CD14-positive monocyte (primary cell): ENCODE results near the gene AVP. TPM values are rescaled to one million over a fixed set of nuclear protein-coding genes. Genes with fewer than 3 reads are reported as not detected.

ENCODE experiments used
- DNase-seq, 3 donors: peaks; one replicate each; pipeline ENCODE4 v3.0.0-alpha.2; 2011 to 2022
- H2AFZ ChIP-seq: 2 replicates; pipeline ENCODE4 v1.6.0; 2012; ENCODE audit warnings: mild to moderate bottlenecking, low read depth, low read length, inconsistent platforms; ENCODE audit not compliant: insufficient read depth, poor library complexity, severe bottlenecking
- H3K27ac ChIP-seq, 2 donors: 1 replicate in 1 of 2; 2 replicates in 1 of 2; pipeline ENCODE4 v1.5.1; 2012 to 2013; ENCODE audit warnings: low read length in 2 of 2, control low read depth in 1 of 2, inconsistent platforms in 1 of 2, low read depth in 1 of 2, mild to moderate bottlenecking in 1 of 2
- H3K27me3 ChIP-seq, 2 donors: one replicate each; pipeline versions ENCODE4 v1.6.0 to v1.6.1; 2011 to 2013; ENCODE audit warnings: low read length in 2 of 2; ENCODE audit not compliant: control insufficient read depth in 2 of 2, insufficient read depth in 2 of 2
- H3K36me3 ChIP-seq, 2 donors: replicated peaks in 1 of 2; 1 replicate in 1 of 2; 2 replicates in 1 of 2; pipeline versions ENCODE4 v1.5.1 to v1.6.1; 2012 to 2013; ENCODE audit warnings: low read length in 2 of 2, control low read depth in 1 of 2, inconsistent platforms in 1 of 2, mild to moderate bottlenecking in 1 of 2; ENCODE audit not compliant: insufficient read depth in 2 of 2, control insufficient read depth in 1 of 2
- H3K4me1 ChIP-seq, 2 donors: 1 replicate in 1 of 2; 2 replicates in 1 of 2; pipeline versions ENCODE4 v1.5.1 to v1.6.1; 2012 to 2013; ENCODE audit warnings: low read length in 2 of 2, control low read depth in 1 of 2, inconsistent platforms in 1 of 2, mild to moderate bottlenecking in 1 of 2, moderate library complexity in 1 of 2; ENCODE audit not compliant: insufficient read depth in 2 of 2, control insufficient read depth in 1 of 2
- H3K4me2 ChIP-seq: replicated peaks from 2 replicates; pipeline ENCODE3; 2012; ENCODE audit warnings: low read length, moderate library complexity, mild to moderate bottlenecking; ENCODE audit not compliant: poor library complexity, severe bottlenecking; ENCODE audit errors: extremely low read depth
- H3K4me3 ChIP-seq, 3 experiments: fragments of 200-600 bp in 1 of 3; sonication (generic) in 1 of 3; replicated peaks in 1 of 3; 1 replicate in 2 of 3; 2 replicates in 1 of 3; pipeline ENCODE4 v1.5.1; 2011 to 2013; ENCODE audit warnings: low read length in 3 of 3, mild to moderate bottlenecking in 3 of 3, control low read depth in 2 of 3, low read depth in 2 of 3, inconsistent platforms in 1 of 3, moderate library complexity in 1 of 3
- H3K79me2 ChIP-seq: 2 replicates; pipeline ENCODE4 v1.6.0; 2012; ENCODE audit warnings: mild to moderate bottlenecking, control low read depth, inconsistent platforms, low read length, moderate library complexity; ENCODE audit not compliant: insufficient read depth
- H3K9ac ChIP-seq: 2 replicates; pipeline ENCODE4 v1.6.0; 2017; ENCODE audit warnings: low read length, mild to moderate bottlenecking; ENCODE audit not compliant: insufficient read depth, poor library complexity, severe bottlenecking
- H3K9me3 ChIP-seq, 2 donors: replicated peaks in 1 of 2; 1 replicate in 1 of 2; 2 replicates in 1 of 2; pipeline versions ENCODE4 v1.5.1 to v1.6.1; 2012 to 2013; ENCODE audit warnings: low read length in 2 of 2, control low read depth in 1 of 2; ENCODE audit not compliant: control insufficient read depth in 1 of 2, insufficient read depth in 1 of 2
- H4K20me1 ChIP-seq: 2 replicates; pipeline ENCODE4 v1.6.0; 2012; ENCODE audit warnings: mild to moderate bottlenecking, low read length, control low read depth, moderate library complexity; ENCODE audit not compliant: insufficient read depth
- H3K27ac Mint-ChIP-seq, 7 donors: one replicate each; pipeline ENCODE4 v1.8.0; 2020; ENCODE audit warnings: mild to moderate bottlenecking in 7 of 7, mixed read lengths in 7 of 7, moderate library complexity in 6 of 7, inconsistent platforms in 2 of 7
- H3K27me3 Mint-ChIP-seq, 3 donors: one replicate each; pipeline ENCODE4 v1.8.0; 2021 to 2022; ENCODE audit warnings: low read depth in 3 of 3, mild to moderate bottlenecking in 3 of 3, mixed read lengths in 3 of 3, moderate library complexity in 3 of 3, inconsistent platforms in 1 of 3
- H3K36me3 Mint-ChIP-seq, 2 donors: one replicate each; pipeline ENCODE4 v1.8.0; 2020; ENCODE audit warnings: mixed read lengths in 2 of 2, inconsistent platforms in 1 of 2, mild to moderate bottlenecking in 1 of 2
- H3K4me1 Mint-ChIP-seq: one replicate; pipeline ENCODE4 v1.8.0; 2020; ENCODE audit warnings: mild to moderate bottlenecking, mixed read lengths
- H3K4me3 Mint-ChIP-seq, 2 donors: one replicate each; pipeline ENCODE4 v1.8.0; 2020; ENCODE audit warnings: mild to moderate bottlenecking in 2 of 2, mixed read lengths in 2 of 2, moderate library complexity in 1 of 2
- H3K9me3 Mint-ChIP-seq, 7 donors: one replicate each; pipeline ENCODE4 v1.8.0; 2020 to 2022; ENCODE audit warnings: mixed read lengths in 7 of 7, mild to moderate bottlenecking in 6 of 7, moderate library complexity in 6 of 7, inconsistent platforms in 2 of 7
- WGBS: methylation state at CpG from one replicate; pipeline ENCODE4 v1.1.5; 2013; ENCODE audit warnings: missing lambda C conversion rate; ENCODE audit not compliant: insufficient coverage; 5-methylcytosine and 5-hydroxymethylcytosine counted together
- intact Hi-C, 2 donors: fragments of 100-400 bp; cut with micrococcal nuclease; formaldehyde crosslinking; loops; one replicate each; pipeline versions ENCODE4 v1.15.0 to v1.15.1; 2023
- polyA plus RNA-seq, 3 donors: library from polyadenylated mRNA; depleted of rRNA in 1 of 3; unstranded in 2 of 3; stranded (reverse) in 1 of 3; fragments of 300-500 nt in 2 of 3; fragments of >200 nt in 1 of 3; fragmentation: Illumina TruSeq in 2 of 3; gene quantifications; 1 replicate in 2 of 3; 2 replicates in 1 of 3; pipeline ENCODE4 v1.2.3, GENCODE V29; 2012 to 2021
- TF ChIP-seq, protein P1 (sequence below): fragments of 200-600 bp; IDR thresholded peaks from one replicate; pipeline ENCODE4 v1.8.0; 2022; ENCODE audit warnings: antibody characterized with exemption, mild to moderate bottlenecking

Gene AVP
- polyA plus RNA-seq, 3 donors, result not detected

- H3K9me3 ChIP-seq, result no peaks in the 10 kb centered on the region
- no peaks in the 10 kb centered on the region for H4K20me1 ChIP-seq
- H3K27me3 ChIP-seq, result no peaks in the 10 kb centered on the region
- no peak overlapping the region for H3K9ac ChIP-seq
- intact Hi-C loops, result no loop called here
- H3K4me2 ChIP-seq, result no peak overlapping the region
- H3K4me3 Mint-ChIP-seq, result no peak overlapping the region
- H3K36me3 ChIP-seq, result peaks cover 58 to 95% of the 10 kb centered on the region in 2 donors
- no peak overlapping the region for H3K4me3 ChIP-seq
- DNase-seq, result no peak
- H3K4me1 Mint-ChIP-seq, result no peaks in the 10 kb centered on the region
- H3K4me1 ChIP-seq, result no peaks in the 10 kb centered on the region
- no peaks in the 10 kb centered on the region for H3K79me2 ChIP-seq
- TF ChIP-seq, protein P1, sequence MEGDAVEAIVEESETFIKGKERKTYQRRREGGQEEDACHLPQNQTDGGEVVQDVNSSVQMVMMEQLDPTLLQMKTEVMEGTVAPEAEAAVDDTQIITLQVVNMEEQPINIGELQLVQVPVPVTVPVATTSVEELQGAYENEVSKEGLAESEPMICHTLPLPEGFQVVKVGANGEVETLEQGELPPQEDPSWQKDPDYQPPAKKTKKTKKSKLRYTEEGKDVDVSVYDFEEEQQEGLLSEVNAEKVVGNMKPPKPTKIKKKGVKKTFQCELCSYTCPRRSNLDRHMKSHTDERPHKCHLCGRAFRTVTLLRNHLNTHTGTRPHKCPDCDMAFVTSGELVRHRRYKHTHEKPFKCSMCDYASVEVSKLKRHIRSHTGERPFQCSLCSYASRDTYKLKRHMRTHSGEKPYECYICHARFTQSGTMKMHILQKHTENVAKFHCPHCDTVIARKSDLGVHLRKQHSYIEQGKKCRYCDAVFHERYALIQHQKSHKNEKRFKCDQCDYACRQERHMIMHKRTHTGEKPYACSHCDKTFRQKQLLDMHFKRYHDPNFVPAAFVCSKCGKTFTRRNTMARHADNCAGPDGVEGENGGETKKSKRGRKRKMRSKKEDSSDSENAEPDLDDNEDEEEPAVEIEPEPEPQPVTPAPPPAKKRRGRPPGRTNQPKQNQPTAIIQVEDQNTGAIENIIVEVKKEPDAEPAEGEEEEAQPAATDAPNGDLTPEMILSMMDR, result no peak
- WGBS, result 100% methylated on average over 6 of the region's 8 CpGs
- H2AFZ ChIP-seq, result no peak overlapping the region
- H3K36me3 Mint-ChIP-seq, result peaks cover 0 to 66% of the 10 kb centered on the region in 2 donors
- H3K27me3 Mint-ChIP-seq, result no peaks in the 10 kb centered on the region
- H3K27ac Mint-ChIP-seq, result no peak overlapping the region
- H3K9me3 Mint-ChIP-seq, result no peaks in the 10 kb centered on the region
- no peak overlapping the region for H3K27ac ChIP-seq
These were observed 51.9 kb downstream of the AVP start for GRCh38 chr20:3032624-3033023.

Other genes starting within 250 kb of the AVP start
- gene PCED1A, start 244.1 kb downstream of the AVP start, polyA plus RNA-seq, result 10 to 100 TPM in 2 of 3 donors, 1 to 10 TPM in 1; 9.1 to 85.2 (median 10.2) TPM
- 10 to 100 TPM; 33.3 to 87.0 (median 34.5) TPM for gene VPS16, start 244.0 kb downstream of the AVP start, polyA plus RNA-seq
- gene PTPRA, start 211.2 kb downstream of the AVP start, polyA plus RNA-seq, result 10 to 100 TPM; 13.0 to 41.9 (median 13.1) TPM
- gene GNRH2, start 41.1 kb downstream of the AVP start, polyA plus RNA-seq, result not detected
- gene MRPS26, start 38.7 kb downstream of the AVP start, polyA plus RNA-seq, result 10 to 100 TPM; 19.4 to 36.6 (median 29.8) TPM
- not detected for gene OXT, start 13.1 kb downstream of the AVP start, polyA plus RNA-seq
- gene FASTKD5, start 75.1 kb upstream of the AVP start, polyA plus RNA-seq, result 10 to 100 TPM; 12.5 to 17.8 (median 13.7) TPM
- 1 to 10 TPM; 2.3 to 4.7 (median 4.2) TPM for gene UBOX5, start 75.1 kb upstream of the AVP start, polyA plus RNA-seq
- gene LZTS3, start 88.8 kb upstream of the AVP start, polyA plus RNA-seq, result under 1 TPM in 2 of 3 donors, not detected in 1; 0.05 to 0.45 TPM
- gene DDRGK1, start 120.0 kb upstream of the AVP start, polyA plus RNA-seq, result 10 to 100 TPM; 39.9 to 42.7 (median 42.6) TPM
- 10 to 100 TPM; 39.5 to 62.8 (median 57.0) TPM for gene ITPA, start 124.8 kb upstream of the AVP start, polyA plus RNA-seq
- gene SLC4A11, start 154.5 kb upstream of the AVP start, polyA plus RNA-seq, result under 1 TPM in 2 of 3 donors, not detected in 1; 0.11 to 0.33 TPM